AG10803 (cell line): ENCODE results near the gene TPRX1.
"Not testable (repeated sequence)": the region's sequence is repeated elsewhere in the genome, so short reads cannot be mapped to it uniquely, and the experiment has no call there.

Experiments
- DNase-seq: peaks from one replicate; pipeline ENCODE4 v3.0.0; 2010; ENCODE audit warnings: low read depth
- H3K4me3 ChIP-seq: 2 replicates; pipeline ENCODE4 v1.5.1; 2011; ENCODE audit warnings: mild to moderate bottlenecking, low read length, control low read depth
- TF ChIP-seq, protein P1 (sequence below): conservative IDR thresholded peaks from 2 replicates; pipeline ENCODE4 v1.5.1; 2011; ENCODE audit warnings: mild to moderate bottlenecking, low read length, control low read depth, inconsistent platforms

Gene TPRX1

DNA sequence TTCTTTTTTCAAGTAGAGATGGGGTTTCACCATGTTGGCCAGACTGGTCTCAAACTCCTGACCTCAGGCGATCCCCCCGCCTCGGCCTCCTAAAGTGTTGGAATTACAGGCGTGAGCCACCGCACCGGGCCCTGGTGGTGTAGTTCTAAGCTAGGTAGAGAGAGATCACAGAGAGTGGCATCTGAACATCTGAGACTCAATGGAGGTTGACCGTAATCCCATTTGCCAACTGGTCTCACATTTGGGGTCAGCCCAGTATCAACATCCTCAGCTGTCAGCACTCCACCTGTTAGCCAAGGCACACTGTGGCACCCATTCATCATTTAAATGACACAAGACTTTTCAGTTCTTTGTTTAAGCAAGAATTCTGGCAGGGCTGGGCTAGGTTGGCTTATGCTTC is 17.8 kb downstream of the TPRX1 start:
- no peak overlapping the region for H3K4me3 ChIP-seq
- no peak for DNase-seq
- TF ChIP-seq, protein P1, sequence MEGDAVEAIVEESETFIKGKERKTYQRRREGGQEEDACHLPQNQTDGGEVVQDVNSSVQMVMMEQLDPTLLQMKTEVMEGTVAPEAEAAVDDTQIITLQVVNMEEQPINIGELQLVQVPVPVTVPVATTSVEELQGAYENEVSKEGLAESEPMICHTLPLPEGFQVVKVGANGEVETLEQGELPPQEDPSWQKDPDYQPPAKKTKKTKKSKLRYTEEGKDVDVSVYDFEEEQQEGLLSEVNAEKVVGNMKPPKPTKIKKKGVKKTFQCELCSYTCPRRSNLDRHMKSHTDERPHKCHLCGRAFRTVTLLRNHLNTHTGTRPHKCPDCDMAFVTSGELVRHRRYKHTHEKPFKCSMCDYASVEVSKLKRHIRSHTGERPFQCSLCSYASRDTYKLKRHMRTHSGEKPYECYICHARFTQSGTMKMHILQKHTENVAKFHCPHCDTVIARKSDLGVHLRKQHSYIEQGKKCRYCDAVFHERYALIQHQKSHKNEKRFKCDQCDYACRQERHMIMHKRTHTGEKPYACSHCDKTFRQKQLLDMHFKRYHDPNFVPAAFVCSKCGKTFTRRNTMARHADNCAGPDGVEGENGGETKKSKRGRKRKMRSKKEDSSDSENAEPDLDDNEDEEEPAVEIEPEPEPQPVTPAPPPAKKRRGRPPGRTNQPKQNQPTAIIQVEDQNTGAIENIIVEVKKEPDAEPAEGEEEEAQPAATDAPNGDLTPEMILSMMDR: no peak

DNA sequence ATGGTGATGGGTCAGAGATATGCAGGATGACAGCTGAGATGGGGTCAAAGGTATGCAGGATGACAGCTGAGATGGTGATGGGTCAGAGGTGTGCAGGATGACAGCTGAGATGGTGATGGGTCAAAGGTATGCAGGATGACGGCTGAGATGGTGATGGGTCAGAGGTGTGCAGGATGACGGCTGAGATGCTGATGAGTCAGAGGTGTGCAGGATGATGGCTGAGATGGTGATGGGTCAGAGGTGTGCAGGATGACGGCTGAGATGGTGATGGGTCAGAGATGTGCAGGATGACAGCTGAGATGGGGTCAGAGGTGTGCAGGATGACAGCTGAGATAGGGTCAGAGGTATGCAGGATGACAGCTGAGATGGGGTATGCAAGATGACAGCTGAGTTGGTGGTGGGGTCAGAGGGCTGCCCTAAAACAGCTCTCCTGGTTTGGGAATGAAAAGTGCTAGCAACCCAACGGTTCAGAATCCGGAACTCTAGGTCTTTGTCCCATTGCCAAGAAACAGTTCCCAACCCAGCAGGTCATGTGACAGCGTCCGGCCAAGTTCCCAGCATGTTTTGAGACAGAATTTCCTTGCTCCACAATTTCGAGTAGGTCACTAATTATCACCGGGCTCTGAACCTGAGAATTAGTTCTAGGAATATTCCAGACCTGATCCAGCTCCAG is 22.6 kb downstream of the TPRX1 start:
- TF ChIP-seq, protein P1: no peak
- peak; percentile 19 for DNase-seq
- H3K4me3 ChIP-seq: no peak overlapping the region

DNA sequence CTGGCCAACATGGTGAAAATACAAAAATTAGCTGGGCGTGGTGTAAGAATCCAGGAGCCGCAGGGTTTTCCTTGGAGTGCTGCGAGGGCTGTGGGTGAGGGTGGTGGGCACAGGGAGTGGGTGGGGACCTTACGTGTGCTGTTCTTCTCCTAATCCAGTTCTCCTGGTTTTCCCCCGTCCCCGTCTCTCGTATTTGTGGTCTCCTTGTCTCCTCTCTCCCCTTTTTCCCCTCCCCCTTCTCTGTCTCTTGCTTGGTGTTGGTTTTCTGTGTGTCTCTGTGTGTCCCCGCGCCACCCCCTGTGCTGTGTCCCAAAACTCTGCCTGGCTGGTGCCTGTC is 24.2 kb downstream of the TPRX1 start:
- H3K4me3 ChIP-seq: peak overlapping the region; percentile 90
- DNase-seq: no peak
- TF ChIP-seq, protein P1: no peak

DNA sequence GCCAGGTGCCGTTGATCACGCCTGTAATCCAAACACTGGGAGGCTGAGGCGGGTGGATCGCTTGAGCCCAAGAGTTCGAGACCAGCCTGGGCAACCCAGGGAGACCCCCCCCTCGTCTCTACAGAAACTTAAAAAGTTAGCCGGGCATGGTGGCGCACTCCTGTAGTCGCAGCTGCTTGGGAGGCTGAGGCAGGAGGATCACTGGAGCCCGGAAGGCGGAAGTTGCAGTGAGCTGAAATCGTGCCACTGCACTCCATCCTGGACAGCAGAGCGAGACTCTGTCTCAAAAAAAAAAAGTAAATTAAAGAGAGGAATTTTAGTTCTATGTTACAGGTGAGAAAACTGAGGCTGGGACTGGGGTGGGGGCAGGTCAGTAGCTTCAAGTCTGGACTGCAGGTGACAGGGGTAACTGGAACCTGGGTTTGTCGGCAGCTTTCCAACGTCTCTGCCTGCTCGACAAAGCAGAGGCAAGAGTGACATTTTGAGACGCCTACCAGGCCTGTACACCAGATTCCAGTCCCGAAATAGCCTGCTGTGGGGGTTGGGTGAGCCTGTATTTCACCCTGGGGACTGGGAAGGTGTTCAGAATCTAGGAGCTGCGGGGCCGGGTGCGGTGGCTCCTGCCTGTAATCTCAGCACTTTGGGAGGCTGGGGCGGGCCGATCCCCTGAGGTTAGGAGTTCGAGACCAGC is 24.7 kb downstream of the TPRX1 start:
- DNase-seq: peak; percentile 28
- TF ChIP-seq, protein P1: no peak
- peak overlapping the region; percentile 90 for H3K4me3 ChIP-seq

DNA sequence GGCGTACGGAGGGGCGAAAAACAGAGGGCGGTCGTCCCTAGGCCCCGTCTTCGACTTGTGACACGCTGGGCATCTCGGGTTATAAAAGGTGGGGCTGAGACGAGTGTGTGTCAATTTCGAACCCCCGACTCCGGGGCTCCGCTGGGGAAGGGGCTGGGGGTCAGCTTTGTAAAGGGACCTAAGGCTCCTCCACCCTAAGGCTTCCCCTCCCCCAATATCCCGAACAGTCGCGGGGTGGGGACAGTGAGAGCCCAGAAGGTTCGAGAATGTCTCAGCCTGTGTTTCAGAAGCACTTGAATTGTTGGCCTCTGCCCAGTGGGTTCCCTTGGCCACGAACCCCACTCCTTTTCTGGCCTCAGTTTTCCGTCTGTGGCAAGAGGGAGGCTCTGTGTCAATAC is 25.4 kb downstream of the TPRX1 start:
- peak; percentile 31 for DNase-seq
- H3K4me3 ChIP-seq: peak overlapping the region; percentile 90
- TF ChIP-seq, protein P1: no peak

DNA sequence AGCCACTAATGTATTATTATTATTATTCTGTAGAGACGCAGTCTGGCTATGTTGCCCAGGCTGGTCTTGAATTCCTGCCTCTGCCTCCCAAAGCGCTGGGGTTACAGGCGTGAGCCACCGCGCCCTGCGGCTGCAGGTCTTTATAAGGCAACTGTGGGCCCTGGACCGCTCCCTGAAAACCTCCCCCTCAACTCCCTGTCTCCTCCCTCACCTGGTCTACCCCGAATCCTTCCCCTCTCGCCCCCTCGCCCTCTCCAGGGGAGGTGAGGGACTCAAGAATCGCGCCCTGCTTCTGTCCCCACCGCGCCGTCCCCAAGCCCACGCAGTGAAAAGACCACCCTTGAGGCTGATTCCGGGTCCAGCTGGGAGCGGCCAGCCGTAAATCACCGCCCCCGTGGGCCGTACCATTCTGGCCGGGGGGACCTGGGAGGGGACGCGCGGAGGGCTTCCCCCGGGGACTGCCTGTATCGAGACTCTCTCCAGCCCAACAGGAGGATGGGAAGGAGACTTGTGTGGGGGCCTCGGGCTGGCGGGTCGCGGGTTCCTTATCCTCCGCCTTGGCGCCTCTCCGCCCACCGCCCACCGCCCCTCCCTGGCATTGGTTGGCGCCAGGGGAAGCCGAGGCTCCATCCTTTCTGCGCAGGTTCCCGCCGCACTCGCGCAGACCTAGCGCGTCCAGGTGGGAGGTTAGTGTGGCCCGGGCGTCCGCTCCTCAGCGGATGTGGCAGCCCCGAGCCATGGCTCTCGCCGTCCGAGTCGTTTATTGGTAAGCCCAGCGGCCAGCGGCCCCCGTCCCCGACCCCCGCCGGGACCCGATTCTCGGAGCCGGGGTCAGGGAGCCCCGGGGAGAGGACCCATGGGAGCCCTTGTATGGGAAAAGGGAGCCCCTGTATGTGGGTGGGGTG is 26.1 kb downstream of the TPRX1 start, which contains the start of gene SELENOW:
Gene SELENOW (plus strand): TSS at position 655 of the 905 bp plus-strand sequence. CDS start 83 bp downstream, at position 738.
- TF ChIP-seq, protein P1: no peak
- peak; percentile 60 for DNase-seq
- peak within 1 kb of the TSS; percentile 90 for H3K4me3 ChIP-seq

DNA sequence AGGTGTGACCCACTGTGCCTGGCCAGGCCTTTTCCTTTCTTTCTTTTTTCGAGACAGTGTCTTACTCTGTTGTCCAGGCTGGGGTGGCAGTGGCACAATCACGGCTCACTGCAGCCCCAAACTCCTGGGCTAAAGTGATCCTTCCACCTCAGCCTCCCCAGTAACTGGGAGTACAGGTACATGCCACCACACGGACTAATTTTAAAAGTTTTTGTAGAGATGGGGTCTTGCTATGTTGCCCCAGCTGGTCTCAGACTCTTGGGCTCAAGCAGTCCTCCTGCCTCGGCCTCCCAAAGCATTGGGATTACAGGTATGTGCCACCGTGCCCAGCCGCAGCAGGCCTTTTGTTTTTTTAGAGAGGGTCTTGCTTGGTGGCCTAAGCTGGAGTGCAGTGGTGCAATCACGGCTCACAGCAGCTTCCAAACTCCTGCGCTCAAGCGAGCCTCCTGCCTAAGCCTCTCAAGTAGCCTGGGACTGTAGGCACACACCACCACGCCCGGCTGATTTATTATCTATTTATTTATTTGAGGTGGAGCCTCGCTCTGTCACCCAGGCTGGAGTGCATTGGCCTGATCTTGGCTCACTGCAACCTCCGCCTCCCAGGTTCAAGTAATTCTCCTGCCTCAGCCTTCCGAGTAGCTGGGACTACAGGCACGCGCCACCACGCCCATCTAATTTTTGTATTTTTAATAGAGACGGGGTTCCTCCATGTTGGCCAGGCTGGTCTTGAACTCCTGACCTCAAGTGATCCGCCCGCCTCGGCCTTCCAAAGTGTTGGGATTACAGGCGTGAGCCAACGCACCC is 26.9 kb downstream of the TPRX1 start:
- not testable (repeated sequence) for DNase-seq
- H3K4me3 ChIP-seq: peak overlapping the region; percentile 90
